Esophagus squamous epithelium (tissue), 5 donors: ENCODE measurements around the gene UGT1A5. TPM values are rescaled to one million over a fixed set of nuclear protein-coding genes. Genes with fewer than 3 reads are reported as not detected.

Source experiments
- DNase-seq: peaks from one replicate; lab custom pipeline; 2025; lab: John Stamatoyannopoulos, UW
- H3K27ac ChIP-seq, 4 donors: fragments of 200-600 bp; sonication (generic); one replicate each; pipeline ENCODE4 v1.5.1; 2016 to 2019; ENCODE audit warnings: mild to moderate bottlenecking in 1 of 4
- H3K27me3 ChIP-seq, 4 donors: fragments of 200-600 bp; sonication (generic); 1 replicate in 3 of 4; 2 replicates in 1 of 4; pipeline versions ENCODE4 v1.5.1 to v1.6.0; 2017 to 2021; ENCODE audit warnings: antibody characterized with exemption in 1 of 4
- H3K36me3 ChIP-seq, 3 donors: fragments of 200-600 bp; sonication (generic); one replicate each; pipeline ENCODE4 v1.5.1; 2016 to 2019
- H3K4me1 ChIP-seq, 3 donors: fragments of 200-600 bp; sonication (generic); one replicate each; pipeline ENCODE4 v1.5.1; 2017 to 2019
- H3K4me3 ChIP-seq, 4 donors: fragments of 200-600 bp; sonication (generic); 1 replicate in 3 of 4; 2 replicates in 1 of 4; pipeline ENCODE4 v1.5.1; 2016 to 2019; ENCODE audit warnings: mild to moderate bottlenecking in 2 of 4, moderate library complexity in 1 of 4
- H3K9me3 ChIP-seq, 3 donors: fragments of 200-600 bp; sonication (generic); one replicate each; pipeline ENCODE4 v1.5.1; 2016 to 2019
- POLR2A ChIP-seq, 4 donors: fragments of 450-650 bp; IDR thresholded peaks; one replicate each; pipeline ENCODE4 v1.6.1; 2017; ENCODE audit warnings: antibody characterized with exemption in 4 of 4, mild to moderate bottlenecking in 4 of 4, moderate library complexity in 3 of 4
- WGBS, 2 donors: methylation state at CpG; one replicate each; pipeline ENCODE4 v1.1.5; 2018; 5-methylcytosine and 5-hydroxymethylcytosine counted together
- intact Hi-C: fragments of 100-400 bp; cut with DNase I; formaldehyde crosslinking; loops from one replicate; pipeline ENCODE4 v1.15.0; 2022
- total RNA-seq, 4 donors: library from RNA; depleted of rRNA; stranded (reverse); fragments of >200 nt; gene quantifications; one replicate each; pipeline ENCODE4 v1.1.0, GENCODE V29; 2016
- TF ChIP-seq, protein P1 (sequence below), 6 experiments: fragments of 450-650 bp in 4 of 6; fragments of 200-600 bp in 2 of 6; sonication (generic) in 2 of 6; IDR thresholded peaks; one replicate each; pipeline ENCODE4 v1.5.1; 2016 to 2019; ENCODE audit warnings: antibody characterized with exemption in 6 of 6, mild to moderate bottlenecking in 4 of 6, moderate library complexity in 4 of 6
- donor health status: DM: yes; HTN: yes; CAD: no.

Gene UGT1A5
- total RNA-seq, 4 donors from 2014 or later, result 0.67 to 9.7 (median 5.8) TPM

DNA sequence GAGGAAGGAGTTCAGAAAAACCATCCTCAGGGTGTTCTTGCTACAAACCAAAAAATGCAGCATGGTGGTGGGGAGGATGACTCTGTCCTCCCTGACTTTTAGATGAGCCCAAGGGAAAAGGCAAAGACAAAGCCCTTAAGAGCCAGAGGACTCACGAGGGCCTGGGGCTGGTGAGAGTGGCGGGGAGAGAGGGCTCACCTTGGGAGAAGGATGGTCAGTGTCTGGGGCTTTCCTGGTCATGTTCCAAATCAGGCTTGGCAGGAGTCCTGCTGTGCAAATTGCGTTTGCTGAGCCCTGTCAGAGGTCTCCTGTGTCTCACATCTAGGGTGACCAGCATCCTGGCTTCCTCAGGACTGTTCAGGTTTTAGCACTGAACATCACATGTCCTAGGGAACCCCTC, 52.1 kb downstream of the UGT1A5 start:
- no peak overlapping the region for H3K4me3 ChIP-seq
- no peak overlapping the region for H3K27ac ChIP-seq

GRCh38 chr2:233766416-233766815, 53.7 kb downstream of the UGT1A5 start:
- Histone ChIP-seq H3K4me3 (no peak overlapping the region), H3K27ac (no peak overlapping the region), H3K4me1 (peaks cover 0 to 6% (median 4%) of the 10 kb centered on the region in 3 donors), H3K36me3 (peaks cover 0 to 49% (median 0%) of the 10 kb centered on the region in 3 donors), H3K9me3 (no peaks in the 10 kb centered on the region), H3K27me3 (peaks cover 0 to 8% (median 0%) of the 10 kb centered on the region in 4 donors)
- DNase-seq, result no peak
- no peak for TF ChIP-seq POLR2A (IDR thresholded peaks at IDR 0.05)
- TF ChIP-seq, protein P1, sequence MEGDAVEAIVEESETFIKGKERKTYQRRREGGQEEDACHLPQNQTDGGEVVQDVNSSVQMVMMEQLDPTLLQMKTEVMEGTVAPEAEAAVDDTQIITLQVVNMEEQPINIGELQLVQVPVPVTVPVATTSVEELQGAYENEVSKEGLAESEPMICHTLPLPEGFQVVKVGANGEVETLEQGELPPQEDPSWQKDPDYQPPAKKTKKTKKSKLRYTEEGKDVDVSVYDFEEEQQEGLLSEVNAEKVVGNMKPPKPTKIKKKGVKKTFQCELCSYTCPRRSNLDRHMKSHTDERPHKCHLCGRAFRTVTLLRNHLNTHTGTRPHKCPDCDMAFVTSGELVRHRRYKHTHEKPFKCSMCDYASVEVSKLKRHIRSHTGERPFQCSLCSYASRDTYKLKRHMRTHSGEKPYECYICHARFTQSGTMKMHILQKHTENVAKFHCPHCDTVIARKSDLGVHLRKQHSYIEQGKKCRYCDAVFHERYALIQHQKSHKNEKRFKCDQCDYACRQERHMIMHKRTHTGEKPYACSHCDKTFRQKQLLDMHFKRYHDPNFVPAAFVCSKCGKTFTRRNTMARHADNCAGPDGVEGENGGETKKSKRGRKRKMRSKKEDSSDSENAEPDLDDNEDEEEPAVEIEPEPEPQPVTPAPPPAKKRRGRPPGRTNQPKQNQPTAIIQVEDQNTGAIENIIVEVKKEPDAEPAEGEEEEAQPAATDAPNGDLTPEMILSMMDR (IDR thresholded peaks at IDR 0.05), result no peak
- 33 to 65% methylated on average over 2 of the region's 4 CpGs for WGBS, 2 donors
- intact Hi-C loops, result no loop called here

More for the DNA sequence above, 52.1 kb downstream of the UGT1A5 start:
- no peak for DNase-seq
- Histone ChIP-seq H3K36me3 (peaks cover 0 to 32% (median 0%) of the 10 kb centered on the region in 3 donors), H3K27me3 (peaks cover 0 to 8% (median 0%) of the 10 kb centered on the region in 4 donors), H3K4me1 (peaks cover 5 to 22% (median 9%) of the 10 kb centered on the region in 3 donors), H3K9me3 (no peaks in the 10 kb centered on the region)
- 49 to 89% methylated on average over 3 of the region's 3 CpGs for WGBS, 2 donors
- intact Hi-C loops, result no loop called here
- TF ChIP-seq, protein P1 (IDR thresholded peaks at IDR 0.05), result no peak
- no peak for TF ChIP-seq POLR2A (IDR thresholded peaks at IDR 0.05)

GRCh38 chr2:233768076-233768475, 55.4 kb downstream of the UGT1A5 start:
- no peaks in the 10 kb centered on the region for H3K9me3 ChIP-seq
- WGBS, 2 donors, result 76 to 81% methylated on average over 4 of the region's 4 CpGs
- no peak for DNase-seq
- peaks cover 0 to 8% (median 0%) of the 10 kb centered on the region in 4 donors for H3K27me3 ChIP-seq
- no peaks in the 10 kb centered on the region for H3K4me1 ChIP-seq
- H3K4me3 ChIP-seq, result no peak overlapping the region
- H3K36me3 ChIP-seq, result peaks cover 0 to 65% (median 0%) of the 10 kb centered on the region in 3 donors
- no peak for TF ChIP-seq POLR2A (IDR thresholded peaks at IDR 0.05)
- TF ChIP-seq, protein P1 (IDR thresholded peaks at IDR 0.05), result no peak
- intact Hi-C loops, result no loop called here
- H3K27ac ChIP-seq, result no peak overlapping the region

- WGBS, 2 donors, result 87 to 93% methylated on average over 8 to 9 of the region's 9 CpGs
- intact Hi-C loops, result no loop called here
- TF ChIP-seq POLR2A (IDR thresholded peaks at IDR 0.05), result no peak
- TF ChIP-seq, protein P1 (IDR thresholded peaks at IDR 0.05), result no peak
Observed at GRCh38 chr2:233769260-233769659, 56.6 kb downstream of the UGT1A5 start.

GRCh38 chr2:233772153-233772552, 59.4 kb downstream of the UGT1A5 start:
- Histone ChIP-seq H3K9me3 (peaks cover 0 to 20% (median 0%) of the 10 kb centered on the region in 3 donors), H3K36me3 (peaks cover 0 to 79% (median 0%) of the 10 kb centered on the region in 3 donors), H3K27ac (no peak overlapping the region), H3K4me1 (no peaks in the 10 kb centered on the region), H3K4me3 (no peak overlapping the region), H3K27me3 (no peaks in the 10 kb centered on the region)
- intact Hi-C loops, result no loop called here
- WGBS, 2 donors, result 83 to 89% methylated on average over 8 to 15 of the region's 16 CpGs
- no peak for TF ChIP-seq POLR2A (IDR thresholded peaks at IDR 0.05)
- TF ChIP-seq, protein P1 (IDR thresholded peaks at IDR 0.05), result no peak
- DNase-seq, result no peak

More at GRCh38 chr2:233769260-233769659, 56.6 kb downstream of the UGT1A5 start:
- no peak overlapping the region for H3K27ac ChIP-seq
- peaks cover 0 to 77% (median 0%) of the 10 kb centered on the region in 3 donors for H3K36me3 ChIP-seq
- H3K4me3 ChIP-seq, result no peak overlapping the region
- peaks cover 0 to 8% (median 0%) of the 10 kb centered on the region in 4 donors for H3K27me3 ChIP-seq
- H3K9me3 ChIP-seq, result no peaks in the 10 kb centered on the region
- H3K4me1 ChIP-seq, result no peaks in the 10 kb centered on the region
- no peak for DNase-seq
